Testis (tissue), 3 donors: ENCODE measurements around the gene HSF4. TPM values are rescaled to one million over a fixed set of nuclear protein-coding genes. Genes with fewer than 3 reads are reported as not detected.

Experiments
- DNase-seq: peaks from one replicate; pipeline ENCODE4 v3.0.0-alpha.2; 2019
- H3K27ac ChIP-seq, 2 donors: fragments of 200-600 bp; sonication (generic); one replicate each; pipeline ENCODE4 v1.5.1; 2019
- H3K27me3 ChIP-seq: fragments of 200-600 bp; sonication (generic); one replicate; pipeline ENCODE4 v1.5.1; 2019
- H3K36me3 ChIP-seq: fragments of 200-600 bp; sonication (generic); one replicate; pipeline ENCODE4 v1.5.1; 2017; ENCODE audit warnings: low read depth; ENCODE audit errors: missing control alignments
- H3K4me1 ChIP-seq: fragments of 200-600 bp; sonication (generic); one replicate; pipeline ENCODE4 v1.5.1; 2019
- H3K4me3 ChIP-seq, 2 donors: fragments of 200-600 bp; sonication (generic); one replicate each; pipeline ENCODE4 v1.5.1; 2017 to 2019
- H3K9me3 ChIP-seq: fragments of 200-600 bp; sonication (generic); one replicate; pipeline ENCODE4 v1.5.1; 2017
- CTCF ChIP-seq, 3 experiments: fragments of 450-650 bp in 2 of 3; fragments of 200-600 bp in 1 of 3; sonication (generic) in 1 of 3; IDR thresholded peaks; one replicate each; pipeline ENCODE4 v1.5.1; 2016 to 2019; ENCODE audit warnings: antibody characterized with exemption in 3 of 3, mild to moderate bottlenecking in 2 of 3, moderate library complexity in 1 of 3
- POLR2A ChIP-seq: fragments of 450-650 bp; IDR thresholded peaks from one replicate; pipeline ENCODE4 v1.6.1; 2017; ENCODE audit warnings: antibody characterized with exemption, mild to moderate bottlenecking, moderate library complexity
- WGBS, 2 donors: methylation state at CpG; one replicate each; pipeline ENCODE4 v1.1.5; 2018; 5-methylcytosine and 5-hydroxymethylcytosine counted together
- intact Hi-C: fragments of 100-400 bp; cut with DNase I; formaldehyde crosslinking; loops from one replicate; pipeline ENCODE4 v1.15.1; 2023; ENCODE audit warnings: low total_unique reads
- polyA plus RNA-seq: library from polyadenylated mRNA; stranded (reverse); fragments of 350-450 nt; fragmentation: Illumina TruSeq; extraction: RNeasy Lipid Tissue Mini Kit (QIAGEN cat#74804); gene quantifications from one replicate; pipeline ENCODE4 v1.2.3, GENCODE V29; 2014; ENCODE audit warnings: low read depth, low replicate concordance; ENCODE audit not compliant: insufficient read depth
- total RNA-seq, 2 donors: library from RNA; depleted of rRNA; stranded (reverse); fragments of >200 nt; gene quantifications; one replicate each; pipeline ENCODE4 v1.2.3, GENCODE V29; 2016

Gene HSF4
- total and polyA plus RNA-seq, 3 donors from 2014 or later = 20.2 to 78.3 (median 63.4) TPM

DNA sequence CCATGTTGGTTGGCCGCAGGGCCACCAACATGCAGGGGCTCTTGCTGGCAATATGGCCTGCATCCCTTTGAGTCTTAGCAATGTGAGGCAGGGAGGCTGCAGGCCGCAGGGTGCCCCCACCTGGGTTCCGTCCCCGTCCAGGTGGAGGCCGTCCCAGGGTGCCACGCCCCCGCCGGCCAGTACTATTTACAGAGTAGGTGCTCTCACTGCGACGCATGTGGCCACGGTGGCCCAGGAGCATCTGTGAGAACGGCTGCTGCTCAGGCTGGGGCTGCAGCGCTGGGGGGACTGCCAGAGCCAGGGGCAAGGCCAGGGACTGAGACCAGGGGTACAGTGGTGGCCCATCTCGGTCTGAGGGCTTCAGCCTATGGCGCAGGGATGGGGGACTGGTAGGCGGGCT lies 15.6 kb downstream of the HSF4 start:
- no peak overlapping the region for H3K27ac ChIP-seq
- no peaks in the 10 kb centered on the region for H3K27me3 ChIP-seq
- TF ChIP-seq CTCF (IDR thresholded peaks at IDR 0.05) (no peak), POLR2A (no peak)
- WGBS, 2 donors = 95 to 100% methylated on average over 1 to 16 of the region's 16 CpGs
- no peaks in the 10 kb centered on the region for H3K9me3 ChIP-seq
- no peak for DNase-seq
- no peak overlapping the region for H3K4me3 ChIP-seq
- H3K36me3 ChIP-seq = no peaks in the 10 kb centered on the region
- intact Hi-C loops = no loop called here
- peaks cover 14% of the 10 kb centered on the region for H3K4me1 ChIP-seq

- 38 to 55% methylated on average over 2 of the region's 2 CpGs for WGBS, 2 donors
- Histone ChIP-seq H3K36me3 (no peaks in the 10 kb centered on the region), H3K4me3 (no peak overlapping the region), H3K27ac (peak overlapping the region; percentile 6 to 56), H3K4me1 (peaks cover 24% of the 10 kb centered on the region), H3K9me3 (no peaks in the 10 kb centered on the region), H3K27me3 (no peaks in the 10 kb centered on the region)
- intact Hi-C loops = no loop called here
- no peak for TF ChIP-seq POLR2A
- TF ChIP-seq CTCF (IDR thresholded peaks at IDR 0.05) = no peak
- no peak for DNase-seq
Observed at GRCh38 chr16:67181346-67181745, 16.8 kb downstream of the HSF4 start.

GRCh38 chr16:67182288-67182687 lies 17.7 kb downstream of the HSF4 start:
- Histone ChIP-seq H3K9me3 (no peaks in the 10 kb centered on the region), H3K4me1 (peaks cover 29% of the 10 kb centered on the region), H3K36me3 (no peaks in the 10 kb centered on the region), H3K27me3 (no peaks in the 10 kb centered on the region), H3K27ac (no peak overlapping the region), H3K4me3 (no peak overlapping the region)
- 79 to 80% methylated on average over 2 of the region's 2 CpGs for WGBS, 2 donors
- intact Hi-C loops = no loop called here
- TF ChIP-seq POLR2A (no peak), CTCF (IDR thresholded peaks at IDR 0.05) (no peak)
- no peak for DNase-seq

DNA sequence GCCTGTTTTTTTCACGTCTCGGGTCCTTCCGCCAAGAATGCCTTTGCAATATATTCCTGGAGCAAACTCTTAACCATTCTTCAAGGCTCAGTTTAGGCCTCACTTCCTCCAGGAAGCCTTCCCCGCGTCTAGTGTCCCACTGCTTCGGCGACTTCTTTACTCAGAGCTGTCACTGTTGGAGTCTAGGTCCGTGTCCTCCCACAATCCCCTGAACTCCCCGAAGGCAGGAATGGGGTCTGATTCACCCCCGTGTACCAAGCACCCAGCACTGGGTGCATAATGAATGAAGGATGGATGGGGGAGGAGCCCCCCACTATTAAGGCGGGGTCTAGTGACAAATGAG lies 18.7 kb downstream of the HSF4 start:
- intact Hi-C loops = no loop called here
- DNase-seq = no peak
- 11% methylated on average over 11 of the region's 11 CpGs for WGBS, 2 donors

More for the DNA sequence above, 18.7 kb downstream of the HSF4 start:
- peak overlapping the region; percentile 98 to 99 for H3K27ac ChIP-seq
- H3K27me3 ChIP-seq = no peaks in the 10 kb centered on the region
- peak overlapping the region; percentile 64 to 81 for H3K4me3 ChIP-seq
- H3K36me3 ChIP-seq = no peaks in the 10 kb centered on the region
- no peaks in the 10 kb centered on the region for H3K9me3 ChIP-seq
- peaks cover 29% of the 10 kb centered on the region for H3K4me1 ChIP-seq
- TF ChIP-seq POLR2A (no peak), CTCF (IDR thresholded peaks at IDR 0.05) (no peak)
